GM21367 (cell line): Measurements from ENCODE around the gene PRKCQ.
"Not testable (repeated sequence)": the region's sequence is repeated elsewhere in the genome, so short reads cannot be mapped to it uniquely, and the experiment has no call there.

Experiments used
- ATAC-seq: cut with Tn5 transposase; IDR thresholded peaks from one replicate; pipeline ENCODE4 v1.9.1; 2021; ENCODE audit not compliant: unreplicated experiment

PRKCQ gene

DNA sequence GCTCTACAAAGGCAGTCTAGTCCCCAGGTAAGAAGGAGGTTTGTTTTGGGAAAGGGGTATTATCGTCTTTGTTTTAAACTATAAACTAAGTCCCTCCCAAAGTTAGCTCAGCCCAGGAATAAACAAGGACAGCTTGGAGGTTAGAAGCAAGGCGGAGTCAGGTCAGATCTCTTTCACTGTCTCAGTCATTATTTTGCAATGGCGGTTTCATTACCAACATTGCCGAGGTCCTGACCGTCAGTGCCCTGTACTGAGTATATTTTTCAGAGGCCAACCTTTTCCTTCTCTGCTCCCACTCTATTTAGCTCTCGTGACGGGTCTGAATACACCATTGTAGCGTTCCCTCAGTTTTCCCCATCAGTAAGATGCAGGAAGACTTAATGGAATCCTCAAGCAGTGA is 184.5 kb downstream of the PRKCQ start:
- ATAC-seq: no peak

DNA sequence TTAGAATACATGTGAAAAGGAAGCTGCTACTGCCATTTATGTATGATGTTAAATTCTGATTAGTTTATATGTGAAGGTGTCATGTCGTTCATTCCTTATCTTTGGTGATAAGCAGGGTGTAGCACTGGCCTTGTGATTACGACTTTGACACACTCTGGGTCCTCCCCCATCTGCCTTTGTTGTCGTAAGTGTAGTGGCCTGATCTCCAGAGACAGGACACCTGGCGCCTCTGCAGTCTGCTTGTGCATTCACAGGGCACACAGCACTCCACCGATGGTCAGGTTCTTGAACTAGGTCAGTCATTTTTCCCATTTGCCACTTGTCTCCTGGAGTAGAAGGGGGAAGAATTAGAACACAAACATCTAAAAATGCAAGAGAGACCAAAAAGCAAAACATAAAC is 186.0 kb downstream of the PRKCQ start:
- ATAC-seq: no peak

DNA sequence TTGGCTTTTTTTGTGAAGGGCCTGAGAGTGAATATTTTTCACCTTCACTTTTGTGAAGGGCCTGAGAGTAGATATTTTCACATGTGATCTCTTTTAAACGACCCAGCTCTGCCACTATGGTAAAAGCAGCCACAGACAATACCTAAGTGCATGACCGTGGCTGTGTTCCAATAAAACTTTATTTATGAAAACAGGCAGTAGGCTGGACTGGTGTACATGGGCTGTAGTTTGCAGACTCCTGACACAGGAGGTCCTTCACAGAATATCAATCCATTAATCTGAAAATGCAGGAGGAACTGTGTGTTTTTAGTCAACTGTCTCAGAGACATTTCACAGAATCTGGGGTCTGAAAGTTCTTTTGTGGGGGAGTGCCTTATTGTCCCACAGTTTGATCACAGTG is 186.9 kb downstream of the PRKCQ start:
- ATAC-seq: no peak

DNA sequence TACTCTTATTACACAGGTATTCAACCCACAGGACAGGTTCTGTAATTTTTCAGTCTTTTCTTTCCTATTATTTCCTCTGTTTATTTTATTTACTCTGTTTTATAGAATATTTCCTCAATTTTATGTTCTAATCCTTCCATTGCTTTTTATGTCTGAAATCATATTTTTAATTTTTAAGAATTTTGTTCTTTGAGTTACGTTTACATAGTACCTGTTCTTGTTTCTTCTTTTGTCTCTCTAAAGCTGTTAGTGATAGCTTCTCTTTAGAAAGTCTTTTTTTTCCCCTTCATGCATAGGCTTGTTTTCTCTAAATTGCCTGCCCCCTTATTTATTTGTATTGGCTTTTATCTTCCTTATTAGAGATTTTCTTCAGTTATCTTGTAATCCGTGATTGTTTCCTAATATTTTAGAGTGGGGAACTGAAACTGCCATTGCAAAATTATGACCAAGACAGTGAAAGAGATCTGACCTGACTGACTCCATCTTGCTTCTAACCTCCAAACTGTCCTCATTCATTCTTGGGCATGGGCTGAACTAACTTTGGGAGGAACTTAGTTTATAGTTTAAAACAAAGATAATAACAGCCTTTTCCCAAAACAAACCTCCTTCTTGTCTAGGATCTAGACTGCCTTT is 189.7 kb downstream of the PRKCQ start:
- ATAC-seq: no peak

DNA sequence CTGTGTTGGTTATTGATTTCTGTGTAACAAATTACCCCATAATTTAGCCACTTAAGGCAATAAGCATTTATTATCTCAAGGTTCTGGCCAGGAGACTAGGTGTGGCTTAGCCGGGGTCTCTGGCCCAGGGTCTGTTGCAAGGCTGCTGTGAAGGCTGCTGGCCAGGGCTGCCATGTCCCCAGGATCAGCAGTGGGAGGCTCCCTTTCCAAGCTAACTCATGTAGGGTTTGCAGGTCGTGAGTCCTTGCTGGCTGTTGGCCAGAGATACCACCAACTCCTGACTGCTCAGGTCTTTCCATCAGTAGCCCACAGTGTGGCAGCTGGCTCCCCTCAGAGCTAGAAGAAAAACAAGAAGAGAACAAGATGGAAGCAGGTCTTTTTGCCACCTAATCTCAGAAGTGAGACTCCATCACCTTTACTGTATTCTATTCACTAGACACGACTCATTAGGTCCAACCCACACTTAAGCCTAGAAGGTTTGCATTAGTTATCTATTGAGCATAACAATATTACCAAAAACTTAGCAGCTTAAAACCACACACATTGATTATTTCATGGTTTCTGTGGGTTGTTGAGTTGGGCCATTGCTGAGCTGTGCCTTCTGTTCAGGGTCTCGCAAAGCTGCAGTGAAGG is 191.7 kb downstream of the PRKCQ start:
- no peak for ATAC-seq

DNA sequence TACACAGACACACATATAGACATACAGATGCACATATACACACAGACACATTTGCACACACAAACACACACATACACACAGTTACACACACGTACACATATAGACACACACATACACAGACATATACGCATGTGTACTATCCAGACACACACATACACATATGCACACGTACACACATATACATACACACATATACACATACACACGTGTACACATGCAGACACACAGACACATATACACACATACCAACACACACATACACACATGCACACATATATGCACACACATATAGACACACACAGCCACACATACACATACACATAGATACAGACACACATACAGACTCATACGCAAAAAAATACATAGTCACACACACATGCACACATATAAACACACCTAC is 193.1 kb downstream of the PRKCQ start:
- no peak for ATAC-seq

DNA sequence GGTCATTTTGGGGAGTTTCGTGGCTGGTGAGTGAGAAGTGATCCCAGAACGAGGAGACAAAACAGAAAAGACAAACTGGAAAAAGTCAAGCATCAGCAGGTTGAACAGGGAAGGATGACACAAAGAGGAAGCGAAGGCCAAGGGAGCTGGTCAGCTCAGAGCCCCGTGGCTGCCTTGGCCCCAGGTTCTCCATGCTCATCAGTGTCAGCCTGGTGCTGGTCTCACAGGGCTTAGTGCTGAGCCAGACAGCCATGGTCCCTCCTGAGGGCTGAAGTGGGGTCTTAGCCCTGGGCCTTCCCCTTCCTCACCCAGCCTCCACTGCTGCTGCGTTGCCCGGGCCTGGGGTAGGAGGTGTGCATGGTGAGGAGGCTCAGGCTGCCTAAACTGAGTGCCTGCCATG is 193.7 kb downstream of the PRKCQ start:
- no peak for ATAC-seq

DNA sequence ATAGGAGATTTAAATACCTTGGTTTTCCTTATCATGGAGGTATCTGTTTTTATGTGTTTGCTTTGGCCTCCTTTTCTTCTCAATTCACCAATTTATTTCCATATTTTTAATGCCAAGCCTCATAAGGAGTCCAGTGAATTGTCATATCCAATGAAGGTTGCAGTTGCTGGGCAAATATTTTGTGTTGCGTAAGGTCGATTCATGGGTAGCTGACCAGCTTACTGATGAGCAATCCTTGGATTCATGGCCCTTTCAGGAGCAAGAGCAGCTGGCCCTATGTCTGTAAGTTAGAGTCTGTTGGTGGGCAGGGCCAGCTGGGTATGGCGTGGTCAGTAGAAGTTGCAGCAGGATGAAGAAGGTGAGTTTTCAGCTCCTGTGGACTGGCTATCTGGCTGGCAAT is 194.4 kb downstream of the PRKCQ start:
- ATAC-seq: no peak

DNA sequence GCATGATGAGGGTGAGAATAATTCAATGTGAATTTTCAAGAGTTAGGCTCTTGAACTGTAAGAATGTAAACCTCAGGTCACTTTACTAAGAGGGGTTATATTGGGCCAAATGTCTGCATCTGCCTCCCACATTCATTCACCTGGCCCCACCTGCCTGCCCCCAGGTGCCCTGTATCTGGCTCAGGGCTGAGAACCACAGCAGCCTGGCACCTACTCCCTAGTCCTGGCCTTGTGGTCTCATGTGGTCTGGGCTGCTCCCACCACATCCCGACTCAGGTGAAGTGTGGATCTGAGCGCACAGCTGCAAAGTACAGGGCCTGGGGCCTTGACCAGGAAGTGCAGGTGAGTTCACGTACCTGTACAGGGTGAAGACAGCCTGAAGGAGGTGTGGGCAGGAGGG is 195.2 kb downstream of the PRKCQ start:
- ATAC-seq: no peak

DNA sequence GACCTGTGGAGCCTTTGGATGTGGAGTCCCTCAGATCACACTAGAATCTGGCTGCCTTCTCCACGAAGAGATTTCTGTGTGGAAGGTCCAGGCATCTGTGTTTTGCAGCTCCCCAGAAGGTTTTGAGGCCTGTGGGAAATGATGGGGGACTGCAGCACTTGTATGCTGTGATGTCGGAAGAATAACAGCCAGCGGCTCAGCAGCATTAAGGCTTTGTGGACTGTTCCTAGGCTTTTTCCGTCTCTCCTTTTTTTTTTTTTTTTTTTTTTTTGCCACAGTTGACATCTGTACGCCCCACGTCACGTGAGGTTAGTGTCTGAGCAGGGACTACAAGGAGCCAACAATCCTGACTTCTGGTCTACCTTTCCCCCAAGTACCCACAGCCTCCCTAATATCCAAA is 196.0 kb downstream of the PRKCQ start:
- ATAC-seq: no peak

DNA sequence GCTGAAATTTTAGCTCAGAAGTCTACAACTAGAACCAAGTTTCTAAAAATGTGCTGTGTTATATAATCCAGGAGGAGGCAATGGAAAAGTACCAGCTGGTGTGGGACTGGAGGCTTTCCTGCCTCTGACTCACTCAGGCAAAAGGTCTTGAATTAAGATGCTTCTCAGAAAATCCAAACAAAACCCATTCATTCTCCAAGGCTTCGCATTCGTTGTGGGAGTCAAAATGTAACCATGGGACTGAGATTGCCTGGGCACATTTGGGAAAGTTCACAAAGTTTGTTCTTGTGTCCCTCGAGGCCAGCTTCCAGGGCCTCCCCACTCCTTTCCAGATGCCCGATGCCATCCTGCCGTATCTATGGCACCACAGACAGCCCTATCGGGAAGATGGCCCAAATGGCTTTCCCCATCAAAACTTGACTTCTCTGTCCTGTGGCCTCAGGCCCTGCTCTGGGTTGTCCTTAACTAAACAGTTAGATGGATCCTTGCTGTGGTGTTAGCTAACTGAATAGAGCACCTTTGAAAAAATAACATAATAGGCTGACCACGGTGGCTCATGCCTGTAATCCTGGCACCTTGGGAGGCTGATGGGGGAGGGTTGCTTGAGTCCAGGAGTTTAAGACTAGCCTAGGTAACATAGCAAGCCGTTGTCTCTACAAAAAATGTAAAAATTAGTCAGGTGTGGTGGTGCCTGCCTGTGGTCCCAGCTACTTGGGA is 196.8 kb downstream of the PRKCQ start:
- ATAC-seq: no peak

DNA sequence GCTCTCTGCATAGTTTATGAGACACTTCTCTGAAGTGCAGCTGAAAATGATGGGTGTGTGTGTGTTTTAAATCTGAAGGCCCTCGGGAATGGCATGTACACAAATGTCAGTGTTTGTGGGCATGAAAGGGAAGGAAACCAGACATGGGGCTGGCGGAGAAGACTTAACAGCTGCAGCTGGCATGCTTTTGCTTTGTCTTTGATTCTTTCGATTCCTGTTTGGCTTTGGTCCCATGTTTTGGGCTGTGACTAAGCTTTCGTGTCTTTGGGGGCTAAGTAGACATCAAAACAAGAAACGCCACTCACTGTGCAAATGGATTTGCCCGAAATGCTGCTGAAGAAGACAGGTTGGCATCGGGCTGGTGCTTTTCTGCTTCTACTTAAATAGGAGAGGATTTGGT is 198.0 kb downstream of the PRKCQ start:
- ATAC-seq: peak; percentile 68

DNA sequence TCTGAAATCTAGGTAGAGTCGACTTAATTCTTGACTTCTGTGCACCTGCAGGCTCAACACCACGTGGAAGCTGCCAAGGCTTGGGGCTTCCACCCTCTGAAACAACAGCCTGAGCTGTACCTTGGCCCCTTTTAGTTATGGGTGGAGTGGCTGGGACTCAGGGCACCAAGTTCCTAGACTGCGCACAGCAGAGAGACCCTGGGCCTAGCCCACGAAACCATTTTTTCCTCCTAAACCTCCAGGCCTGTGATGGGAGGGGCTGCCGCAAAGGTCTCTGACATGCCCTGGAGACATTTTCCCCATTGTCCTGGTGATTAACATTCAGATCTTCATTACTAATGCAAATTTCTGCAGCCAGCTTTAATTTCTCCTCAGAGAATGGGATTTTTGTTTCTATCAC is 199.6 kb downstream of the PRKCQ start:
- not testable (repeated sequence) for ATAC-seq

DNA sequence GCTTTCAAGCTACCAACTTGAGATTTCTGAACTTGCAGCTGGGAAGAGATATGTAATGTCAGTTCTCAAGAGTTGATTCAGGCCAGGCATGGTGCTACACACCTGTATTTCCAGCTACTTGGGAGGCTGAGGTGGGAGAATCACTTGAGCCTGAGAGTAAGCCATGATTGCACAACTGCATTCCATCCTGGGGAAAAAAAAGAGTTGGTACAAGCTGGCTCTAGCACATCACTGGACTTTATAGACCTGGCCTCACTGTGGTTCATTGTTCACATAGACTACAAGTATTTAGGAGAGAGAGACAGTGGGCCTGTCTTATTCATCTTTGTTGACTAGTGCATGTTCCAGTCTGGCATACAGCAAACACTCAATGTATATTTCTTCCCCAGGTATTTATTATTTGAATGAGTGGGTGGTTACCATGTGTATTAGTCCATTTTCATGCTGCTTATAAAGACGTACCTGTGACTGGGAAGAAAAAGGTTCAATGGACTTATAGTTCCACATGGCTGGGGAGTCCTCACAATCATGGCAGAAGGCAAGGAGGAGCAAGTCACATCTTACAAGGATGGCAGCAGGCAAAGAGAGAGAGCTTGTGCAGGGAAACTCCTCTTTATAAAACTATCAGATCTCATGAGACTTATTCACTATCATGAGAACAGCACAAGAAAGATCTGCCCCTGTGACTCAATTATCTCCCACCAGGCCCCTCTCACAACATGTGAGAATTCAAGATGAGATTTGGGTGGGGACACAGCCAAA is 200.9 kb downstream of the PRKCQ start:
- no peak for ATAC-seq
